Ovary (tissue), 3 donors: ENCODE measurements around the gene ARHGEF19.

ENCODE experiments used
- POLR2A ChIP-seq: fragments of 450-650 bp; IDR thresholded peaks from one replicate; pipeline ENCODE4 v1.6.1; 2017; ENCODE audit warnings: antibody characterized with exemption, mild to moderate bottlenecking, moderate library complexity
- TF ChIP-seq, protein P1 (sequence below), 3 donors: fragments of 450-650 bp in 2 of 3; fragments of 200-600 bp in 1 of 3; IDR thresholded peaks; one replicate each; pipeline versions ENCODE4 v1.5.1 to v1.8.0; 2016 to 2022; ENCODE audit warnings: antibody characterized with exemption in 3 of 3, mild to moderate bottlenecking in 1 of 3
- donor health status: DM: no; HTN: no; CAD: no.

GRCh38 chr1:16235944-16236510, 23.6 kb upstream of the ARHGEF19 start:
- TF ChIP-seq, protein P1, sequence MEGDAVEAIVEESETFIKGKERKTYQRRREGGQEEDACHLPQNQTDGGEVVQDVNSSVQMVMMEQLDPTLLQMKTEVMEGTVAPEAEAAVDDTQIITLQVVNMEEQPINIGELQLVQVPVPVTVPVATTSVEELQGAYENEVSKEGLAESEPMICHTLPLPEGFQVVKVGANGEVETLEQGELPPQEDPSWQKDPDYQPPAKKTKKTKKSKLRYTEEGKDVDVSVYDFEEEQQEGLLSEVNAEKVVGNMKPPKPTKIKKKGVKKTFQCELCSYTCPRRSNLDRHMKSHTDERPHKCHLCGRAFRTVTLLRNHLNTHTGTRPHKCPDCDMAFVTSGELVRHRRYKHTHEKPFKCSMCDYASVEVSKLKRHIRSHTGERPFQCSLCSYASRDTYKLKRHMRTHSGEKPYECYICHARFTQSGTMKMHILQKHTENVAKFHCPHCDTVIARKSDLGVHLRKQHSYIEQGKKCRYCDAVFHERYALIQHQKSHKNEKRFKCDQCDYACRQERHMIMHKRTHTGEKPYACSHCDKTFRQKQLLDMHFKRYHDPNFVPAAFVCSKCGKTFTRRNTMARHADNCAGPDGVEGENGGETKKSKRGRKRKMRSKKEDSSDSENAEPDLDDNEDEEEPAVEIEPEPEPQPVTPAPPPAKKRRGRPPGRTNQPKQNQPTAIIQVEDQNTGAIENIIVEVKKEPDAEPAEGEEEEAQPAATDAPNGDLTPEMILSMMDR (IDR thresholded peaks at IDR 0.05) = no peak
- no peak for TF ChIP-seq POLR2A
